GM12865 (cell line): ENCODE results near the gene SNAPIN.

Source experiments
- DNase-seq: peaks from one replicate; pipeline ENCODE4 v3.0.0; 2010; ENCODE audit warnings: low read depth
- H3K4me3 ChIP-seq: 2 replicates; pipeline ENCODE4 v1.5.1; 2011; ENCODE audit warnings: mild to moderate bottlenecking, low read depth, low read length, control low read depth
- TF ChIP-seq, protein P1 (sequence below): IDR thresholded peaks from 2 replicates; pipeline ENCODE4 v1.5.1; 2011; ENCODE audit warnings: low read length, control low read depth, low read depth, inconsistent platforms; ENCODE audit not compliant: insufficient read depth; ENCODE audit errors: missing control alignments

Gene SNAPIN

DNA sequence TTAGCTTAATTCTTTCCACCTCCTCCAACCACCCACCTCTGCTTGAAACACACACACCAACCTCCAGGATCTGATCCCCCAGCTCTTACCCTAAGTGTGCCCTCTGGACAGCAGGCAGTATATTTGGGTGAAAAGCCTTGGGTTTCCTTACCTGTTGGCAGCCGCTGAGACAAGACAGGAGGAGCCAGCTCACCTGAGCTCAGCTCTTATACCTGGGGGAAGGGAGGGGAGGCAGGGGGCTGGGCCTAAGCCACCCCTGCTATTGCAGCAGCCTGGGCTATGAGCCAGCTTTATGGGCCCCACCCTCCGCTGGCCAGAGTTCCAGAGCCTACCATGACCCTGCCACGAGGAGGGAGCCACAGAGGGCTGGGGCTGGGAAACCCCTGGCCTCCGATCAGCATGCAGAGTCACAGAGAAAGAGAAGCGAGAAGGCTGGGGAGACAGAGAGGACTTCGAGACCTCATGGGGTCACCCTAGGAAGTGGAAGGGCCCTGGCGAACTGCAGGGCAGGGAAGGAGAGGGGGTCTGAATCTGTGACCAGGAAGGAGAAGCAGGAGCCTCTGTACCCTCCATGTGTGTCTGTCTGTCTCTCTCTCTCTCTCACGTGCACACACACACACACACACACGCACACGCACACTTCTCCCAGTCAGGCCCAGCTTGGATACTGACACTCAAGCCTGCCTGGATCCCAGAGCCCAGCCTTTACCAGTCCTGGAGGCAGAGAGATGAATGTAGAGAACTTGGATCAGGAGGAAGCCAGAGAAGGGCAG is 42.2 kb upstream of the SNAPIN start, which contains the start of gene S100A14:
TSS of gene S100A14 (minus strand) at position 182 of the 773 bp plus-strand sequence. CDS start 467 bp downstream, outside the sequence.
- no peak within 1 kb of the TSS for H3K4me3 ChIP-seq

DNA sequence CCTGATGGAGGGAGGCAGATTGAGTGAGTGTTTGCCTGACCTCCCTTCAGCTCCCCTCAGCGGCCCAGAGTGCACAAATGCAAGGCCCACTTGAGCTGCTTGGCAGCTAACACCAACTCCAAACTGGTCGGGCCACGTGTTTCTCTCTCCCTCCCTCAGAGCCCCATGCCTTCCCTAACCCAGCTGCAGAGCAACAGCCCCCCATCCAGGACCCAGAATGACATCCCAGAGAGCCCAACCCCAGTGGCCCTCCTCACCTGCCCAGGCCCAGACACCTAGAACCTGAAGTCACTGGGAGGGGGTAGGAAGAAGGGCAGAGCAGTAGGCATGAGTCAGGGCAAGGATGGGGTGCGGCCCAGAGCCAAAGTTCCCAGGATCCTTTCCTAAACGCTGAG is 41.6 kb upstream of the SNAPIN start:
- TF ChIP-seq, protein P1, sequence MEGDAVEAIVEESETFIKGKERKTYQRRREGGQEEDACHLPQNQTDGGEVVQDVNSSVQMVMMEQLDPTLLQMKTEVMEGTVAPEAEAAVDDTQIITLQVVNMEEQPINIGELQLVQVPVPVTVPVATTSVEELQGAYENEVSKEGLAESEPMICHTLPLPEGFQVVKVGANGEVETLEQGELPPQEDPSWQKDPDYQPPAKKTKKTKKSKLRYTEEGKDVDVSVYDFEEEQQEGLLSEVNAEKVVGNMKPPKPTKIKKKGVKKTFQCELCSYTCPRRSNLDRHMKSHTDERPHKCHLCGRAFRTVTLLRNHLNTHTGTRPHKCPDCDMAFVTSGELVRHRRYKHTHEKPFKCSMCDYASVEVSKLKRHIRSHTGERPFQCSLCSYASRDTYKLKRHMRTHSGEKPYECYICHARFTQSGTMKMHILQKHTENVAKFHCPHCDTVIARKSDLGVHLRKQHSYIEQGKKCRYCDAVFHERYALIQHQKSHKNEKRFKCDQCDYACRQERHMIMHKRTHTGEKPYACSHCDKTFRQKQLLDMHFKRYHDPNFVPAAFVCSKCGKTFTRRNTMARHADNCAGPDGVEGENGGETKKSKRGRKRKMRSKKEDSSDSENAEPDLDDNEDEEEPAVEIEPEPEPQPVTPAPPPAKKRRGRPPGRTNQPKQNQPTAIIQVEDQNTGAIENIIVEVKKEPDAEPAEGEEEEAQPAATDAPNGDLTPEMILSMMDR: no peak
- H3K4me3 ChIP-seq: no peak overlapping the region
- no peak for DNase-seq

More for the DNA sequence above, 42.2 kb upstream of the SNAPIN start, which contains the start of gene S100A14:
- DNase-seq: no peak
- TF ChIP-seq, protein P1: no peak

DNA sequence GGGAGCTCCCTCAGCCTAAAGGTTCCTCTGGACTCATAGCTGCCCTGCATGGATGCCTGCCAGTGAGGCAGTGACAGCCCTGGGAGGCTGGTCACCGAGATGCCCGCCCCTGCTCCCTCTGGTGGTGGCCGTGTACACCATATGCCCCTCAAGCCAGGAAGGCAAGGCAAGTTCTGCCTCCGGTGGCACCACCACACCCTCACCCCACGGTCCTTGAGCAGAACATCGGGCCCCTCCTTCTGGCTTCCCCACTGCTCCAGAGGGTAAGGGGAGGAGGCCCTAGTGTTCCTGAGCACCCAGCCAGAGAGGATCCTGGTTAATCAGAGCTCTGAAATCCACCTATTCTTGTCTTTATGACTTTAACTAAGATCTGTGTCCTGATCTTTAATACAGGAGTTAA is 40.8 kb upstream of the SNAPIN start:
- no peak overlapping the region for H3K4me3 ChIP-seq
- DNase-seq: no peak
- TF ChIP-seq, protein P1: no peak

DNA sequence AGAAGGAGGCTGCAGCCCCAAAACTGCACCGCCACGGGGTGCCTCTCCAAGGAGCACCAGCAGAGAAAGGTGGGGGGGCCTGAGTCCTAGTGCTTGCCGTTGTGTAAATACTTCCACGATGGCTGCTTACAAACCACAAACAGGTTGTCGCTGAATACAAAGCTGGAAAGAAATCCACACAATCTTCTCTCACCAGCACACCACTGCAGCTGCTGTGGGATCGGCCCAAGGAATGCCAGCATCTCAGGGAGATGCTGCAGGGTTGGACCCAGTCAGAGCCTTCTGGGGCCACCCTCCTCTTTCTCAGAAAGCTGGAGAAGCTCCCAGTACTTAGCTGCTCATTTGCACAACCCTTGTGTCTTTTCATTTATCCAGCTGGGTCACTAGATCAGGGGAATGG is 39.3 kb upstream of the SNAPIN start:
- H3K4me3 ChIP-seq: no peak overlapping the region
- TF ChIP-seq, protein P1: no peak
- DNase-seq: no peak

DNA sequence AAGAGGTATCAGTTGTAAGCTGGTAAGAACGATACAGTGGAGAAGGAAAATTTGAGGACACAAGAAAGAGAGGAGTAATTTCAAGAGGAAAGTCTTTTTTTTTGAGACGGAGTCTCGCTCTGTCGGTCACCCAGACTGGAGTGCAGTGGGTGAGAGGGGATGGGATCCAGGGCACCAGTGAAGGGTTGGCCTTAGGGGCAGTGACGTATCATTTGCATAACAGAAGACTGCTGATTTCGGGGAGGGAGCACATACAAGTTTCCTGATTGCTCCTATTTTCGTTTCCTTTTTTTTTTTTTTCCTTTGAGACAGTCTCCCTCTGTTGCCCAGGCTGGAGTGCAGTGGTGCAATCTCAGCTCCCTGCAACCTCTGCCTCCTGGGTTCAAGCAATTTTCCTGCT is 35.4 kb upstream of the SNAPIN start:
- TF ChIP-seq, protein P1: no peak
- no peak overlapping the region for H3K4me3 ChIP-seq
- no peak for DNase-seq

DNA sequence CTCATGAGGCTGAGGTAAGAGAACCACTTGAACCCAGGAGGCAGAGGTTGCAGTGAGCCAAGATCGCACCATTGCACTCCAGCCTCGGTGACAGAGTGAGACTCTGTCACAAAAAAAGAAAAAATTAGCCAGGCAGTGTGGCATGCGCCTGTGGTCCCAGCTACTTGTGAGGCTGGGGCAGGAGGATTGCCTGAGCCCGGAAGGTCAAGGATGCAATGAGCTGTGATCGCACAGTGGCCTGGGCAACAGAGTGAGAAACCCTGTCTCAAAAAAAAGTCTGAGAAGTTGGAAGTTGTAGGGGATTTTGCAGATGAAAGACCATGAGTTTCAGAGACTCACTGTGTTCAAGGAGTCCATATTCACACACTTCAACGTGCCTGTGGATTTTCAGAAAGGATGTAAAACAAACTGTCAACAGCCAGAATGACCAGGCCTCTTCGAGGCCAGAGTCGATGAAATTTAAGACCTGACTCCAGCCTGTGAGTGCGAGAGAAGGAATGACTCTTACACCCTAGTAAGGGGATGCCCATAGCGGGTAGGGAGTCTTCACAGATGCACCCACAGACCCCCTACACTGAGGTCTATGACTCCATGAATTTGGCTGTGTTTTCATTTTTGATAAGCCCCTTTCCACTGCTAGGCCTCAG is 33.4 kb upstream of the SNAPIN start:
- no peak overlapping the region for H3K4me3 ChIP-seq
- DNase-seq: no peak
- TF ChIP-seq, protein P1: no peak
